Measurements from ENCODE around the gene CACNA2D2.

CACNA2D2 gene

GRCh38 chr3:50428007-50428633 is 75.3 kb downstream of the CACNA2D2 start:
- no peak for DNase-seq (ENCODE audit: low spot score)

DNA sequence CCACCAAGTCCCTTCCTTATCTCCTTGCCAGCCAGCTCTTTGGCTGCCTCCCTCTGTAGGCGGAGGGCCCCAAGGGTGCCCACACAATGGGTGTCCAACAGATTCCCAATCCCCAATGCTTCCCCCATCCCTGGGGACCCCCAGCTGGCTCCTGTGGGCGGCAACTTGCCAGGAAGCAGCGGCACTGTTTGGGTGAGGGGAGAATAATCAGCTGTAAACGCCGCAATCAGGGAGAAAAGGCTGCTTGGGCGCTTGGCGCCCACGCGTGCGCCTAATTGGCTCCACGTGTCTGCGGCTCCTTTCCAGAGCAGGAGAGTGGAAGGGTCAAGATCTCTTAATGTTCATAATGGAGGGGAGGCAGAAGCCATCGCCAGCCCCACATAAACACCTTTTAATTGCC is 76.2 kb downstream of the CACNA2D2 start:
- no peak for DNase-seq (ENCODE audit: low spot score)

GRCh38 chr3:50425911-50426310 is 77.5 kb downstream of the CACNA2D2 start:
- no peak for DNase-seq (ENCODE audit: low spot score)

- DNase-seq (ENCODE audit: low spot score) = peak; percentile 12
Measured at GRCh38 chr3:50423543-50423942, 79.9 kb downstream of the CACNA2D2 start.

DNA sequence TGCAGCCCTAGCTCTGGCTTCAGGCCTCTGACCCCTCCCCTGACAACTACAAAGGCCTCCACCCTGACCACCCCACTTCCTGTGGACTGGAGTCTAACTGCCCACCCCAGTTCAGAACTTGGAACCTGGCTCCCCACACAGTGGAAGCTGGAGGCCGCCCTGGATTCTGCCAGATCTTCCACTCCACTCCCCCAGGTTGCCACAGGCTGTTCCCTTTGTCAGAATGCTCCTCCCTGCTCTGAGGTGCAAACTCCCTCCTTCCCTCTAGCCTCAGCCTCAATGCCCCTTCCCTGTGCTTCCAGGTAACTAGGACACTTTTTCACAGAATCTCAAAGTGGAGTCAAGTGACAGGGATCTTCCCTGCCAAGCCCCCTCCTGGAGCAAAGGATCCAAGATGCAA is 81.3 kb downstream of the CACNA2D2 start:
- DNase-seq (ENCODE audit: low spot score) = no peak

DNA sequence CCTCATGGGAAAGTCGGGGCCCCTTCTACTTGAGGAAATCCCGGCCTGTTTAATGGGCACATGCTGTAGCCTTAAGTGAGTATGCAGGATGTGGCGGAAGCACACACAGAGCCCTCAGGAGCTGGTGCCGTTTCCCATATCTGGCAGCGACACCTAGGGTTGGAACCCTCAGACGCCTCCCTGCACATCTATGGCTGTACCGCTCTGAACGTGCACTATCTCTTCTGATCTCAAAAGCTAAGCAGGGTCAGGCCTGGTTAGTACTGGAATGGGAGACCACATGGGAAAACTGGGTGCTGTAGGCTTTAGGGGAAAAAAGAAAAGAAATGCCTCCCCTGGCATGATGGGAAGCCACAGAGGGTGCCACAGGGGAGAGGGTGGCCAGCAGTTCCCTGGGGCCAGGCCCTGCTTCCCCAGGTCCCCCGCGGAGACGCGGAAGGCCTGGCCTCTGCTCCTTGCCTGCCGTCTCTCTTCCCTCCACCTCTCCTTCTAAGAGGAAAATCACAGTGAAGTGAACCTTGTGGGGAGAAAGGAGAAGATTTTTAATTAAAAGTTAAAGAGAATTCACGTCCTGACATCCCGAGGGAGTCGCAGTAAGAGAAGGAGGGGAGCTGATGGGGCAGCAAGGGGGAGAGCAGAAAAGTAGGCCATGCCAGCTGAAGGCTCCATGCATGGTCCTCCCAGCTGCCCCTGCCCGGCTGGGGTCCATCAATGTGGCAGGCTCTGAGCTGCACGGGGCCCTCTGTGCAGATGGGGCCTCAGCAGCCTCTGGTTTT is 83.7 kb downstream of the CACNA2D2 start:
- DNase-seq (ENCODE audit: low spot score) = no peak

DNA sequence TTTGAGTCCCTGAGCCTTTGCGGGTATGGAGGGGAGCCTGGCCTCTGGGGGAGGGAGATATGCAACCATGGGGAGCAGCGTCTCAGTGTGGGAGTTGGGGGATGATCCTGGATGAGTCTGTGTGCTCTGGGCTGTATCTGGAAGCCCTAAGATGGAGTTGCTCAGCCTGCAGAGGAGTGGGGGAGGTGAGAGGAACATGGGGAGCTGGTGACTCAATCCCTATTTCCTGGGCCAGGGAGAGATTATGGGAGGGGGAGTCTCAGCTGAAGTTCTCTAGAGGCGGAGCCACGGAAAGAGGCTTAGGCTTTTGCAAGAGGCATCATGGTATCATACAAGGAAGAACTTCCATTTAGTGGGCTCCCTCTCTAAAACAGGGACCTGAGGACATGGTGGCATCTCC is 84.6 kb downstream of the CACNA2D2 start:
- DNase-seq (ENCODE audit: low spot score) = no peak

GRCh38 chr3:50417637-50418033 is 85.8 kb downstream of the CACNA2D2 start:
- no peak for DNase-seq (ENCODE audit: low spot score)

- DNase-seq (ENCODE audit: low spot score) = no peak
Measured at GRCh38 chr3:50416736-50417636, 86.4 kb downstream of the CACNA2D2 start.

DNA sequence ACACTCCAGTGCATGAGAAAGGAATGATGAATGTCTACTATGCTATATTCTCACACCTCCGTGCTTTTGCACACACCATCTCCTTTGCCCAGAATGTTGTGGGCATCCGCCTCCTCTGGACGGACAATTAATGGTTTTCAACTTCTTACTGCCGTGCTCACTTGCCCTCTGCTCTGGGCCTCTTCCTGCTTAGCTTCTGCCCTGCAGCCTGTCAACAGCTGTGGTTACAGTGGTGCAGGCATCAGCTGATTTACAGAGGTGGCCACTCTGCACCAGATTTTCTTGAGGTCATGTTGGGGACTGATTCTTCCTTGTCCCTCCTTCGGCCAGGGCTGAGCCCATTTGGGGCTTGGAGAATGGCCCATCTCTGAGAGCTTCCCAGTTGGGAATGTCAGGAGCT is 87.6 kb downstream of the CACNA2D2 start:
- DNase-seq (ENCODE audit: low spot score) = no peak

DNA sequence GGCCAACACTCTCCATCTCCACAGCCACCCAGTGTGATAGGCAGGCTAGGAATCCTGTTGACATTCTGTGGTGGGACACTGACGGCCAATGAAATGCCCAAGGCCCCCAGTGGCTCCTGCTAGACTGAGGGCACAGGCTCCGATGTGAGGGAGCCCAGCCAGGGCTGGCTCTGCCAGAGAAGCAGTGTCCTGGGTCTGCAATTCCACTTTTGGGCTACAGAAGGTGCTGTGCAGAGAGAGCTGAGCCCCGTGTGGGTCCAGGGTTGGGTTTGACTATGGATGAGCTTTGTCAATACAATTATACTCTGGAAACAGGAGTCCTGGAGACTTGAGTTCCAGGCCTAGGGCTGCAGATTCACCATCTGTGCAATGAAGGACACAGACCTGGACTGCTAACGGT is 88.4 kb downstream of the CACNA2D2 start:
- no peak for DNase-seq (ENCODE audit: low spot score)

DNA sequence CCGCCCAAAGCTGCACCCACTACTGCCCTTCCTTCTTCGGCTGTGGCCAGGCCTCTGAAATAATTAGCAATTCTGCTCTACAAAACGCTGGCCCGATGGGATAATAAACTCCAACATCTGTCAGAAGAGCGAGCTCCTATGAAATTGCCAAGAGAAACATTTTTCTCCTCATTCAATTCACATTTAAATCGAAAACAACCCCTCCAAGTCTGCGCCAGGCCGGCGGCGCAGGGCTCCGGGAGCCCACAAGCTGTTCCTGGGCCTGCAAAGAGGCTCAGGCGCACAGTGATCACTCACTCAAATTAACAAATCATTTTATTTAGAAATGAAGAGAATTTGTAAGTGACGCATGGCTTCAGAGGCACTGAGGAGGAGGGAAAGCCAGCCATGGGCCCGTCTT is 88.8 kb downstream of the CACNA2D2 start:
- no peak for DNase-seq (ENCODE audit: low spot score)

DNA sequence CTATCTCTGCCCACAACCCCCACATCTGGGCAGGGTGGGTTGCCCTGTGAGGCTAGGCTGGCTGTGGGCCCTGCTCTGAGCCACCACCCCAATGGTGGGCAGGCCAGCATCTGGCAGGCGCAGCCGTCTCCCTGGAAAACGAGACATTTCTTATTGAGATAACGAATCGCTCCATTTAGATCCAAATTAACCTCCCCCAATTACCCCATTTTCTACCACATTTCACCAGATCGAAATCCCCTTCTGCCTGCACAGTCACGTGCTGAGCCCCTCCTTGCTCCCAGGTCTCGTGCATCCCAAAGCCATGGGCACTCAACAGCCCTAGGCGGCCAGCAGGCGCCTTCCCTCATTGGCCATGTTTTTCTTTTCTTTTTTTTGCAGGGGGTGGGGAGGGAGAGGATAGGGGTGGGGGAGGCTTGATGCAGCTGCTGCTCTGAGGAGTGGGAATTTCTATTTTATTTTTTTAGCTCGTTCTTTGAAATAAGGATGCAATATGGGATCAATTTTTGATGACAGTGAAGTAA is 91.1 kb downstream of the CACNA2D2 start:
- no peak for DNase-seq (ENCODE audit: low spot score)

DNA sequence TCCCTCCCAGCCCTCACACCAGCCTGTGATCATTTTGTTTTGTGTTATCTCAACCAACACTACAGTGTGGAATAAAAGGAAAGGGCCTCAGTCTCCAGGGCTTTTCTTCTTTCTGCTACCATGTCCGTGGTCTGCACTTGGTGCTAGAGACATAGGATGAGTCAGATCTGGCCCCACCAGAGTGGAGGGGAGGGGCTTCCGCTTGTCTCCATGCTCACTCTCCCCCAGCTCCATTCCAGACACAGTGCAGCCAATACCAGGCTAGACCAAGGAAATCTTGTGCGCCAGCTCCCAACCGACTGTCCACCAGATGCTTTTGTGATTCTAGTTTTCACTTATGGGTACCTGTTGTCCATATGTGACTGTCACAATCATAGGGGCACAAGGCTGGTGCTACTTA is 92.2 kb downstream of the CACNA2D2 start:
- no peak for DNase-seq (ENCODE audit: low spot score)

GRCh38 chr3:50410608-50411139 is 92.8 kb downstream of the CACNA2D2 start:
- no peak for DNase-seq (ENCODE audit: low spot score)

GRCh38 chr3:50410185-50410584 is 93.2 kb downstream of the CACNA2D2 start:
- no peak for DNase-seq (ENCODE audit: low spot score)

- no peak for DNase-seq (ENCODE audit: low spot score)
Measured at GRCh38 chr3:50408443-50408944, 94.9 kb downstream of the CACNA2D2 start.

- no peak for DNase-seq (ENCODE audit: low spot score)
Measured at GRCh38 chr3:50406487-50406886, 96.9 kb downstream of the CACNA2D2 start.

GRCh38 chr3:50405249-50405648 is 98.2 kb downstream of the CACNA2D2 start:
- DNase-seq (ENCODE audit: low spot score) = no peak

GRCh38 chr3:50401978-50402595 is 101.3 kb downstream of the CACNA2D2 start:
- DNase-seq (ENCODE audit: low spot score) = no peak

DNA sequence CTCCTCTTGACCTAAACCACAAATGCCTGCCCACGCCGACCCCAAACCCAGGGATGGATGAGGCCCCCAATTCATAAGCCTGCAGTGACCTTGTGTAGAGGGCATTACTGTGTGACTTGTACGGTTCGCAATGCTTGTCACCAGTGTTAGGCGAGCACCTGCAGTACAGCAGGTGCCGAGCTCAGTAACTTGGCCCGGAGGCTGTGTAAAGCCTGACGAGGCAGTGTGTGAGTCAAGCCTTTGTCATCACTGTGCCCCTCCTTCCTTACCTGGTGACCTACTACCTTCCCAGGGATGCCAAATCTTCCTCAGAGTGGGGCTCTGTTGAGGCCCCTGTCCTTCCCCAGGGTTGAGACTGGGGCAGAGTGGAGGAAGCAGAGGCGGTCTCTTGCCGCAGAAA is 106.9 kb downstream of the CACNA2D2 start:
- DNase-seq (ENCODE audit: low spot score) = no peak
